BJ (cell line): ENCODE results near the gene ACAP3. TPM values are rescaled to one million over a fixed set of nuclear protein-coding genes. Genes with fewer than 3 reads are reported as not detected.

Experiments
- CTCF ChIA-PET: fragments of 350-600 bp; formaldehyde crosslinking; extraction: SDS; loops from one replicate; lab custom pipeline; 2021; ENCODE audit warnings: antibody characterized with exemption, inconsistent platforms; lab: Yijun Ruan, JAX
- POLR2A ChIA-PET: fragments of 300-600 bp; sonication (Branson Sonifier 250); formaldehyde crosslinking; extraction: SDS; loops from one replicate; lab custom pipeline; 2021; ENCODE audit warnings: antibody characterized with exemption; lab: Charles Lee
- DNase-seq: peaks from one replicate; pipeline ENCODE4 v3.0.0-alpha.2; 2011; ENCODE audit warnings: low read depth
- H3K27me3 ChIP-seq: 2 replicates; pipeline ENCODE4 v1.6.0; 2011; ENCODE audit warnings: low read length; ENCODE audit not compliant: control insufficient read depth, insufficient read depth
- H3K36me3 ChIP-seq: 2 replicates; pipeline ENCODE4 v1.5.1; 2011; ENCODE audit warnings: low read length; ENCODE audit not compliant: control insufficient read depth, insufficient read depth
- H3K4me3 ChIP-seq: 2 replicates; pipeline ENCODE4 v1.5.1; 2011; ENCODE audit warnings: low read depth, mild to moderate bottlenecking, control low read depth, low read length
- polyA plus RNA-seq: library from polyadenylated mRNA; depleted of rRNA; stranded (reverse); fragments of >200 nt; gene quantifications from 2 replicates; pipeline ENCODE4 v1.2.3, GENCODE V29; 2011
- TF ChIP-seq, protein P1 (sequence below): IDR thresholded peaks from 2 replicates; pipeline ENCODE4 v1.5.1; 2011; ENCODE audit warnings: low read depth, mild to moderate bottlenecking, control low read depth, inconsistent platforms, low read length, moderate library complexity; ENCODE audit not compliant: insufficient read depth

ACAP3 gene
- polyA plus RNA-seq, 1 experiment: 33.9 TPM

DNA sequence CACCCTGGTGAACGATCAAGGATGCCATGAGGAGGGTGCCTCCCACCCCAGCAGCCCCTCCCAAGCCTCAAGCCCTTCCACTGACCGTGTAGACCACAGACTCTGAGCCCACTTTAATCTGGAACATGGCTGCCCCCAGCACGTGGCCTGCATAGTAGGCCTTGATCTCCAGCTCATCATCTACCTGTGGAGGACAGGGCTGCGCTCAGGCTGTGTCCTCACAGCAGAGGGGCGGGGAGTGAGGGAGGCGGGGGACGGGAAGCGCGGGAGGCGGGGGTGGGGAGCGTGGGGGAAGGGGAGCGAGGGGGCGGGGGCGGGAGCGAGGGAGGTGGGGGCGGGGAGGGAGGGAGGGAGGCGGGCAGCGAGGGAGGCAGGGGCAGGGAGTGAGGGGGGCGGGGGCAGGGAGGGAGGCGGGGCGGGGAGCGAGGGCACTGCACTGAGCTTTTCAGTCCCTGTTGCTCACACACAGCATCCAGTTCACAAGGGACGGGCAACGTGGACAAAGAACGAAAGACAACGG lies 7.8 kb upstream of the ACAP3 start:
- TF ChIP-seq, protein P1, sequence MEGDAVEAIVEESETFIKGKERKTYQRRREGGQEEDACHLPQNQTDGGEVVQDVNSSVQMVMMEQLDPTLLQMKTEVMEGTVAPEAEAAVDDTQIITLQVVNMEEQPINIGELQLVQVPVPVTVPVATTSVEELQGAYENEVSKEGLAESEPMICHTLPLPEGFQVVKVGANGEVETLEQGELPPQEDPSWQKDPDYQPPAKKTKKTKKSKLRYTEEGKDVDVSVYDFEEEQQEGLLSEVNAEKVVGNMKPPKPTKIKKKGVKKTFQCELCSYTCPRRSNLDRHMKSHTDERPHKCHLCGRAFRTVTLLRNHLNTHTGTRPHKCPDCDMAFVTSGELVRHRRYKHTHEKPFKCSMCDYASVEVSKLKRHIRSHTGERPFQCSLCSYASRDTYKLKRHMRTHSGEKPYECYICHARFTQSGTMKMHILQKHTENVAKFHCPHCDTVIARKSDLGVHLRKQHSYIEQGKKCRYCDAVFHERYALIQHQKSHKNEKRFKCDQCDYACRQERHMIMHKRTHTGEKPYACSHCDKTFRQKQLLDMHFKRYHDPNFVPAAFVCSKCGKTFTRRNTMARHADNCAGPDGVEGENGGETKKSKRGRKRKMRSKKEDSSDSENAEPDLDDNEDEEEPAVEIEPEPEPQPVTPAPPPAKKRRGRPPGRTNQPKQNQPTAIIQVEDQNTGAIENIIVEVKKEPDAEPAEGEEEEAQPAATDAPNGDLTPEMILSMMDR: no peak
- Histone ChIP-seq H3K36me3 (peaks cover 44% of the 10 kb centered on the region), H3K27me3 (no peaks in the 10 kb centered on the region), H3K4me3 (no peak overlapping the region)
- no peak for DNase-seq
- ChIA-PET CTCF (no interaction called here), POLR2A (no interaction called here)

- ChIA-PET POLR2A (no interaction called here), CTCF (no interaction called here)
- DNase-seq: no peak
- Histone ChIP-seq H3K4me3 (no peak overlapping the region), H3K27me3 (no peaks in the 10 kb centered on the region), H3K36me3 (peaks cover 45% of the 10 kb centered on the region)
- TF ChIP-seq, protein P1: no peak
Measured at GRCh38 chr1:1314678-1315335, 7.1 kb upstream of the ACAP3 start.

DNA sequence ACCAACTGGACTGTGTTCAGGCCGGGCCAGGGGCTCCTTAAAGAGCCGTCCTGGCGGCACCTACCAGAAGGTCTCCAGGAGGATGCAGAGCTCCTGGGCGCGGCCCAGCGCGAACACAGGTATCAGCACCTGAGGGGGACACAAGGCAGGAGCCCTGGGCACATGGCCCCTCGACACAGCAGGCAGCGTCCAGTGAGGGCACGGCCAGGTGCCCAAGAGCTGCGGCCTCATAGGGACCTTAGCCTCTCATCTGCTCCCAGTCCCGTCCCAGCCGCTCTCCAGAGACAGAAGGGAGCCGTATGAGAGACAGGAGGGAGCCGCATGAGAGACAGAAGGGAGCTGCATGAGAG lies 6.5 kb upstream of the ACAP3 start:
- TF ChIP-seq, protein P1: no peak
- Histone ChIP-seq H3K27me3 (no peaks in the 10 kb centered on the region), H3K36me3 (peaks cover 39% of the 10 kb centered on the region), H3K4me3 (no peak overlapping the region)
- ChIA-PET POLR2A (no interaction called here), CTCF (no interaction called here)
- no peak for DNase-seq

DNA sequence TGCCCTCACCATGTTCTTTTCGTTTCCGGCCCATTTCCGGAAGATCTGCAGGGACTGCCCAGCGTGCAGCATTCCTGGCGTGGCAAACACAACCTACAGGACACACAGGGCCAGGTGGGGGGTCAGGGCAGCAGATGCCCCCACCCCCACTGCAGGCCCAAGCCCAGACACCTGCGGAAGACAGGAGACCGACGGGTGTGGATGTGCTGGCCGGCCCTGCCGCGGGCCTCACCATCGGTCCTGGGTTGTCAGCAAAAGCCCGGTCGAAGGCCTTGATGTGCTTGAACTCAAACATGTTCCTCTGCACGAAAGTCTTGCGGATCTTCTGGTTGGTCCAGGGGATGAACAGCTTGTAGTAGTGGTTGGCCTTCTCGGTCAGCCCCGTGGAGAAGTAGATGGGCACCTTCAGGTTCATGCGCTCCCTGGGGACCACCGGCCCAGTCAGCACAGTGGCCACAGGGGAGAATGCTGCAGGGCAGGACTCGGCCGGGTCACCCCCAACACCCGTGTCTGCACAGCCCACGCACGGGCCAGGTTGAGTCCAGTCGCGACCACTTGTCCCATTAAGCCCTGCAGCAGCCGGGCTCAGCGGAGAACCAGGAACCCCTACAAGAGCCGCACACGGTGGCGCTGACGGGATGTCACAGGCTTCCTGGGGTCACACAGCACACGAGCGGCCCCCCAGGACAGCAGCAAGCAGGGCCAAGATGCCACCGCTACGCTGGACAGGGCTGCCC lies 5.9 kb upstream of the ACAP3 start:
- POLR2A ChIA-PET: no interaction called here
- Histone ChIP-seq H3K36me3 (peaks cover 37% of the 10 kb centered on the region), H3K4me3 (no peak overlapping the region), H3K27me3 (no peaks in the 10 kb centered on the region)
- no peak for DNase-seq
- CTCF ChIA-PET: no interaction called here
- TF ChIP-seq, protein P1: no peak

GRCh38 chr1:1312450-1313314 lies 5.0 kb upstream of the ACAP3 start:
- ChIA-PET POLR2A (no interaction called here), CTCF (no interaction called here)
- Histone ChIP-seq H3K36me3 (peaks cover 37% of the 10 kb centered on the region), H3K27me3 (no peaks in the 10 kb centered on the region), H3K4me3 (no peak overlapping the region)
- TF ChIP-seq, protein P1: no peak
- DNase-seq: no peak
